GM13976 (cell line): ENCODE data around the gene TMEM129.
A peak's percentile ranks its signal among the peaks of the same experiment; 100 is the strongest.

Experiments
- DNase-seq: peaks from one replicate; pipeline ENCODE4 v3.0.0; 2012; ENCODE audit warnings: low spot score
- in situ Hi-C: fragments of 300-500 bp; cut with MboI; formaldehyde crosslinking; loops from one replicate; pipeline ENCODE4 v1.12.0; 2022; ENCODE audit warnings: low sequenced_read_pairs, mixed read lengths, inconsistent platforms; ENCODE audit not compliant: unreplicated experiment
- TF ChIP-seq, protein P1 (sequence below): IDR thresholded peaks from 2 replicates; pipeline ENCODE4 v1.5.1; 2012; ENCODE audit warnings: borderline replicate concordance, mild to moderate bottlenecking; ENCODE audit not compliant: insufficient read depth; ENCODE audit errors: extremely low read depth, missing control alignments, control extremely low read depth

Gene TMEM129

DNA sequence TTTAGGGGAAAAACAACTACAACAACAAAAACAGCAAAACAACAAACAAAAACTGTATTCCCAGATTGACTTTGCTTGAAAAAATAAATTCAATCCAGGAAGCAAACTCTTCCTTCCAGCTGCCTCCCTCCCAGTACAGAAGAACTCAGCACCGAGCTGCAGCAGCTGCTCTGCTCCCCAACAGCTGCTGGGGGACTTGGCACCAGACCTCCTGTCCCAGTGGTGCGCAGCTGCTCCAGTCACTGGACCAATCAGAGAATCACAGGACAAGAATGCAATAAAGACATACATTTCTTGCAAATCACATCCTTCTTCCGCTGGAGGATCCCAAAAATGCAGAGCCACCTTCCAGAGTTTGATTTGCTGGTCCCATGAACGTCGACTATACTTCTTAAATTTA lies 25.2 kb downstream of the TMEM129 start:
- DNase-seq, result no peak
- TF ChIP-seq, protein P1, sequence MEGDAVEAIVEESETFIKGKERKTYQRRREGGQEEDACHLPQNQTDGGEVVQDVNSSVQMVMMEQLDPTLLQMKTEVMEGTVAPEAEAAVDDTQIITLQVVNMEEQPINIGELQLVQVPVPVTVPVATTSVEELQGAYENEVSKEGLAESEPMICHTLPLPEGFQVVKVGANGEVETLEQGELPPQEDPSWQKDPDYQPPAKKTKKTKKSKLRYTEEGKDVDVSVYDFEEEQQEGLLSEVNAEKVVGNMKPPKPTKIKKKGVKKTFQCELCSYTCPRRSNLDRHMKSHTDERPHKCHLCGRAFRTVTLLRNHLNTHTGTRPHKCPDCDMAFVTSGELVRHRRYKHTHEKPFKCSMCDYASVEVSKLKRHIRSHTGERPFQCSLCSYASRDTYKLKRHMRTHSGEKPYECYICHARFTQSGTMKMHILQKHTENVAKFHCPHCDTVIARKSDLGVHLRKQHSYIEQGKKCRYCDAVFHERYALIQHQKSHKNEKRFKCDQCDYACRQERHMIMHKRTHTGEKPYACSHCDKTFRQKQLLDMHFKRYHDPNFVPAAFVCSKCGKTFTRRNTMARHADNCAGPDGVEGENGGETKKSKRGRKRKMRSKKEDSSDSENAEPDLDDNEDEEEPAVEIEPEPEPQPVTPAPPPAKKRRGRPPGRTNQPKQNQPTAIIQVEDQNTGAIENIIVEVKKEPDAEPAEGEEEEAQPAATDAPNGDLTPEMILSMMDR, result no peak
- in situ Hi-C loops, result no loop called here

- peak; percentile 80 for DNase-seq
- in situ Hi-C loops, result no loop called here
- TF ChIP-seq, protein P1, result peak; percentile 92
These were observed 27.8 kb downstream of the TMEM129 start for GRCh38 chr4:1693131-1693896.

GRCh38 chr4:1691737-1692373 lies 29.3 kb downstream of the TMEM129 start:
- in situ Hi-C loops, result no loop called here
- DNase-seq, result no peak
- TF ChIP-seq, protein P1, result no peak

GRCh38 chr4:1690698-1691097 lies 30.4 kb downstream of the TMEM129 start:
- TF ChIP-seq, protein P1, result no peak
- in situ Hi-C loops, result no loop called here
- no peak for DNase-seq

DNA sequence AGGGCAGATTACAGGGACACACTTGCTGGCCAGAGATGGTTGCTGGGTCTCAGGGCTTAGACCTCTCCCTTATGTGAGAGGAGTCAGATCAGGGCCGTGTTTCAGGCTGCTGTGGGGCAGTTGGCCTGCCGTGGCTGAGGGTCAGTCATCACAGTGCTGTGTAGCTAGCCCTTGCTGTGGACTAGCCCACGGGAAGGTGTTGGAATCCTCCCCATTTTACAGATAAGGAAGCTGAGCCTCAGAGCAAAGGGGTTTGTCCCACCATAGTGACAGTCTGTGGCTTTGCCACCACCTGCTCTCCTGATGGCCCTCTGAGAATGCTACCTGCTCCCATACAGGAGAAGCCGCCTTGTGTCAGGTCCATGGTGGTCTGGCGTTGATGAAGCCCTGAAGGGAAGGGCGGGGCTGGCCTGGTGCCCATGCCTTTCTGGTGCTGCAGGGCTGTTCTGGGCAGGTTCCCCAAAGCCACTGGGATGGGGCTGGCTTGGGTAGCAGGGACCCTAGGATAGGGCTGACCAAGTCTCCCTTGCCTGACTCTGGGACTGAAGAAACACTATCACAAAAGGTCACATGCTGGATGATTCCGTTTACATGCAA lies 34.6 kb downstream of the TMEM129 start:
- TF ChIP-seq, protein P1, result no peak
- in situ Hi-C loops, result no loop called here
- no peak for DNase-seq

GRCh38 chr4:1685235-1686150 lies 35.6 kb downstream of the TMEM129 start:
- DNase-seq, result no peak
- TF ChIP-seq, protein P1, result no peak
- in situ Hi-C loops, result no loop called here
